Mucosa of stomach (tissue), 1 donor: ENCODE results near the gene MORN5.
"Not testable (repeated sequence)": the region's sequence is repeated elsewhere in the genome, so short reads cannot be mapped to it uniquely, and the experiment has no call there.

ENCODE experiments used
- H3K27me3 ChIP-seq: one replicate; pipeline ENCODE4 v1.7.0; 2013; ENCODE audit warnings: mild to moderate bottlenecking, low read length; ENCODE audit not compliant: control insufficient read depth, insufficient read depth
- H3K36me3 ChIP-seq: one replicate; pipeline ENCODE4 v1.7.0; 2013; ENCODE audit warnings: low read length; ENCODE audit not compliant: control insufficient read depth, insufficient read depth
- H3K4me1 ChIP-seq: one replicate; pipeline ENCODE4 v1.7.0; 2013; ENCODE audit warnings: mild to moderate bottlenecking, low read length; ENCODE audit not compliant: control insufficient read depth, insufficient read depth
- H3K4me3 ChIP-seq: one replicate; pipeline ENCODE4 v1.7.0; 2013; ENCODE audit warnings: low read length
- H3K9ac ChIP-seq: one replicate; pipeline ENCODE4 v1.7.0; 2013; ENCODE audit warnings: mild to moderate bottlenecking, low read length, moderate library complexity
- H3K9me3 ChIP-seq: one replicate; pipeline ENCODE4 v1.7.0; 2013; ENCODE audit warnings: mild to moderate bottlenecking, low read length, moderate library complexity; ENCODE audit not compliant: control insufficient read depth
- donor health status: Pancreatic carcinoma.

MORN5 gene

DNA sequence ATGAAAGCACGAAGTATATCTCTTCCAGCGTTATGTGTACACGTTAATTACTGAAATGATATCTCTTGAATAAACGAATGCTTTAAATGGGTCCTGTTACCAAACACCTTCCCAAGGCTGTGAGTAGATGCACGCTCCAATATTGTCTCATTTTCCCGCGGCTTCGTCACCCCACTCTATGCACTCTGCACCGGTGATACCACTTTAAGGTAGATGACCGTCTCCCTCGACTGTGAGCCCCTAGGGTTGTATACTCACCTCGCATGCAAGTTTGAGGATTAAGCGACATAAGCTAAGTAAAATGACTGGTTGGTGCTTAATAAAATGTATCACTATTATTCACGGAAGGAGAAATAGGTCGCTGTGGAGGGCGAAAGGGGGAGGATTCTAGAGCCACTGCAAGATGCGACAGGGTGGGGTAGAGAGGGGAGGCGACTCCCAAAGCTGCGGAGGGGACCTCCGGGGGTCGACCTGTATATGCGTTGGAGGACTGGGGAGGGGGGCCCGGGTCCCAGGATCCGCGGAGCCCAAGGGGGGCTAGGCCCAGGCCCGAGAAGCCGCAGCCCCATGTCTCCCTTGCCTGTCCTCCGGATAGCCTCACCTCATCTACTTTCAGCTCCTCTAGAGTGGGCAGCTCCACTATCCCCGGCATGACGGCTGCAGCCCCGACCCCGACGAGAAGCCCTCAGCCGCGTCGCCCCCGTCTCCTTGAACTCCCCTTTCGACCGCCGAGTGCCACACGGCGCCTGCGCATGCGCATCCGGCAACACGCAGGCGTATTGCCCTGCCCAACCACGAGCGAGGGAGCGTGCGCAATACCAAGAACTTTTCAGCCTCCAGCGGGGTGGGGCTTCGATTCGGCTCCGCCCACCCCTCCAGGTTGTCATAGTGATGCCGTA lies at the start of gene MORN5, which contains the start of gene NDUFA8:
Gene MORN5, plus strand, starts transcription at position 883 of the 899 bp plus-strand sequence. CDS start 65 bp downstream, outside the sequence.
Gene NDUFA8, minus strand, starts transcription at position 754 of the 899 bp plus-strand sequence. Its CDS starts 102 bp downstream, at position 652.
- Histone ChIP-seq H3K4me3 (peak within 1 kb of the TSS; percentile 75), H3K27me3 (peaks cover 3% of the 10 kb centered on the region), H3K9me3 (no peaks in the 10 kb centered on the region), H3K4me1 (peaks cover 5% of the 10 kb centered on the region), H3K36me3 (no peaks in the 10 kb centered on the region), H3K9ac (peak within 1 kb of the TSS; percentile 96)

DNA sequence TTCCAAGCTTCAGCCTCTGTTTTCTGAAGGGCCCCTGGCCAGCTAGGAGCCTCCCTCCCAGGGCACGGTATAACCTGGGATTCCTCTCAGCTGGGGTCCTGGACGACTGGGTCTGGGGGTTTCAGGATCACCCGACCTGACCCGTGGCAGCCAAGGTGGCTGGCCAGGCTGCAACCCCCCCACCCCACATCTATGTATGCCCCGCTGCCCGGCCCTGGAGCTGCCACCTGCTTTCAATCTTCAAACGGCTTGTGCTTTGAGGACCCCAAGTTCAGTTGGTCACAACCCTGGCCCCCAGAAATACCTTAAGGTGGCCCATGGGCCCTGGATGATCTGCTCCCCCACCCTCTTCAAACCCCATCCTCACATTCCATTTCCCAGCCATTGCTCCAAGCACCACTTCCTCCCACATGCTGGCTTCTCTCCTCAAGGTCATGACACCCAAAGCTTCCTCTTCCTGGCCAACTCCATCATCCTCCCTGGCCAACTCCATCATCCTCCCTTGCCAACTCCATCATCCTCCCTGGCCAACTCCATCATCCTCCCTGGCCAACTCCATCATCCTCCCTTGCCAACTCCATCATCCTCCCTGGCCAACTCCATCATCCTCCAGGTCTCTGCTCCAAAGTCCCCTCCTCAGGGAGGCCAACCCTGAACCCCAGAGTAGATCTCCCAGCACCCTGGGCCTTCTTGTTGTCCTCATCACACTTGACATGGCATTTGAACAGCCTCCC lies 49.4 kb upstream of the MORN5 start:
- Histone ChIP-seq H3K9ac (no peak overlapping the region), H3K9me3 (no peaks in the 10 kb centered on the region), H3K4me1 (no peaks in the 10 kb centered on the region)

DNA sequence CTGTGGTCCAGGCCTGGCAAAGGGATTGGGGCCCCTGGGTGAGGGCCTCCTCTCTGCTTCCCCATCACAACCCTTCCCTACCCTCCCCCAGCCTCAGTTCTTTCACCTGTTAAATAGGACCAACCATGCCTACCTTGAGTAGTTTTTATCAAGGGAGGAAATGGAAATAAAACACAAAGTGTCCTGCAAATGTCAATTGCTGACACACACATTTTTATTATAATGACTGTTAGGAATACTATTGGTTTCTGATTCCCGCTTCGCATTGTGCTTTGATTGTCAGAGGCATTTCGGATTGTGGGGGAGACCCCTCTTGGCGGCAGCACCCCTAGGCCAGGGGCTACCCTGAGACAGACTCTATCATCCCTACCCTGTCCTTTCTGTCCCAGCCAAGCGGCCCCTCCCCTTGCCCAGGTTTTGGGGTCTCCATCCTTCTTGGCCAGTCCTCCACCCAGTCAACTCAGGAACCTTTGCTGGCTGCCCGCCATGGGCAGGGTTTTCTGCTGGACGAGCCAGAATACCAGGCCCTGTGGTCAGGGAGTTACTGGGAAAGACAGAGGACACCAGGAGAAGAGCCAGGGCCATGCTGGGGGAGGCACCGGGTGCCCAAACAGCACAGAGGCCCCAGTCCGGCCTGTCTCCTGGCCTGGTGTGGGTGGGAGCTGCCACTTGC lies 48.2 kb upstream of the MORN5 start:
- H3K9me3 ChIP-seq, result no peaks in the 10 kb centered on the region
- H3K27me3 ChIP-seq, result no peaks in the 10 kb centered on the region
- no peaks in the 10 kb centered on the region for H3K36me3 ChIP-seq
- H3K4me3 ChIP-seq, result no peak overlapping the region
- H3K9ac ChIP-seq, result no peak overlapping the region
- H3K4me1 ChIP-seq, result no peaks in the 10 kb centered on the region

More for the DNA sequence above, 49.4 kb upstream of the MORN5 start:
- H3K4me3 ChIP-seq, result no peak overlapping the region
- no peaks in the 10 kb centered on the region for H3K36me3 ChIP-seq
- no peaks in the 10 kb centered on the region for H3K27me3 ChIP-seq

DNA sequence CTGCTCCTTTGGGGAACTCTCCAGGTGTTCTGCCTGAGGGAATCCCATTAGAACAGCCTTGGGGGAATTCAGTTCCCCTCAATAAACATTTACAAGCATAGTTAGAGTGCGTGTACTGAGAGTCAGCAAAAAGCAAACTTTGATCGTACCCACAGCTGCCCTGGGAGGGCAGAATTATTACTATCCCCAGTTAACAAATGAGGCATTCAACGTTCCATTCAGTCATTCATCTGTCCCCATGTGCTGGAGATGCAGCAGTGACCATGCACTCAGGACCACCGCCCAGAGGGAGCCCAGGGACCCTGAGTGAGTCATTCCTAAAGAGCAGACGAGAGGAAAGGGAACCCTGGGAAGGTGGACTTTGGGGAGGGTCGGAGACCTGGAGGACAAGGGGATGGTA lies 47.5 kb upstream of the MORN5 start:
- no peak overlapping the region for H3K4me3 ChIP-seq
- H3K27me3 ChIP-seq, result no peaks in the 10 kb centered on the region
- H3K9ac ChIP-seq, result no peak overlapping the region
- no peaks in the 10 kb centered on the region for H3K9me3 ChIP-seq
- H3K4me1 ChIP-seq, result no peaks in the 10 kb centered on the region
- no peaks in the 10 kb centered on the region for H3K36me3 ChIP-seq

DNA sequence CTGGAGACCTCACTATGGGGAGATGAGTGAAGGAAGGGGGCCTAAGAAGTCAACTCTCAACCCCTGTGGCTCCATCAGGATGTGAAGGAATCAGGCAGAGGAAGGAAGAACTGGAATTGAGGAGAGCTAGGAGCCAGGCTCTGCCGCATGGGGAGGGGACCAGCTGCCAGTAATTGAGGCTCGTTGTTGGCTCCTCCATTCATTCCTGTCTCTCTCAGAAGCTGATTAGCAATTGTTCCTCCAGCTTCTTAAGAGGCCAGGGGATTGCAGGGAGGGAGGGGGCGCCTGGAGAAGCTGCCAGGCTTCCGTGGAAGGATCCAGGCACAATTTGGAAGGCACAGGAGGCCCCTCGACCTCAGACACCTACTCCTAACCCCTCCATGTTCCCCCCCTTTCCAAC lies 46.1 kb upstream of the MORN5 start:
- H3K4me3 ChIP-seq, result no peak overlapping the region
- no peaks in the 10 kb centered on the region for H3K9me3 ChIP-seq
- no peaks in the 10 kb centered on the region for H3K27me3 ChIP-seq
- no peaks in the 10 kb centered on the region for H3K4me1 ChIP-seq
- H3K9ac ChIP-seq, result no peak overlapping the region
- H3K36me3 ChIP-seq, result no peaks in the 10 kb centered on the region

DNA sequence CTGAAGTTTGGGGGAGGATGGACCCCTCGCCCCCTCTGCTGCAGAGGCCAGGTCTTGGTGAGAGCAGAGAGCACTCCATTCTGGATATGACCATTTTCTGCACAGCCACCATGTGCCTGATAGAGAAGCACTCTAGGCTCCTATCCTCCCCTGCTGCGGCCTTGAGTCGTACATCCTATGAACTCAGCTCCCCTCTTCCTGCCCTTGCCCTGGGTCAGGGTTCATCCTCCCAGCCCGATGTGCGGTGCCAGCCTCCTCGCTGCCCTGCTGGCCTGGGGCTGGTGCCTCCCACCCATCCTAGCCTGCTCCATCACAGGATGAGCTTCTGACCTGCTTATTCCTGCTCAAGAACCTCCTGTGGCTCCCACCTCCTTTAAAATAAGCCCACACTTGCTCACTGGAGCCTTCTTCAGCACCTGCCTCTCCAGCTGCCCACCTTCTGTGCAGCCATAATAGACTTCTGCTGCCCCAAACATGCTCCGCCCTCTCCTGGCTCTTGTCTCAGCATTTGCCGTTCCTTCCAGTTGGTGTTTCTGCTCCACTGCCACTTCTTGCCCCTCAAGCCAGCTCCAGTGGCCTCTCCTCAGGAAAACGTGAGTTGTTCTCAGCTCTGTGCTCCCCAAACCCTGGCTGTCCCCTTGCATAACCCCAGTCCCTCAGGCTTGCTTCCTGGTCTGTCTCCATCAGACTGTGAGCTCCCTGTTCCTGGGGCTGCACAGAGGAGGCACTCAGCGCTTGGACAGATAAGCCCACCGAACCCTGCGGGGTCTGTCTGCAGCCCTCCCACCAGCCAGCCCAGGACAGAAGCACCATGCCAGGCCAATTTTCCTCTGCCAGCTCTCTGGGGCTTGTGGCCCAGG lies 44.3 kb upstream of the MORN5 start:
- Histone ChIP-seq H3K9ac (no peak overlapping the region), H3K36me3 (no peaks in the 10 kb centered on the region), H3K9me3 (no peaks in the 10 kb centered on the region), H3K4me3 (no peak overlapping the region), H3K27me3 (no peaks in the 10 kb centered on the region), H3K4me1 (no peaks in the 10 kb centered on the region)

DNA sequence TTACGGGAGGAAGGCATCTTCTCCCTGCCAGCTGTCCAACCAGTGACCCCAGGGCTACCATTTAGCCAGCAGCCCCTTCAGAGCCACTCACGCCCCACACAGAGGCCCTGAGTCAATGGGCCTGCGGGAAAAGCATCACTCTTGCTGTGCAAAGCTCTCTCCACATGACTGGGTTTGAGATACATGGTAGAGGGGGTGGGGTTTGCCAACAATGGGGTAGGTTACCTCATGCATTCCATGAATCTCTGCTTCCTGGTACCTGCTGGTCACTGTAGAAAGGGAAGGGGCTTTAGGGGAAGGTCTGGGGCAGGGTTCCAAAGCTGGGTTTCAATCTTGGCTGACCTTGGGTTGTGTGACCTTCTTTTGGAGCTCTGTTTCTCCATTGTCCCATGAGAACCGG lies 43.7 kb upstream of the MORN5 start:
- Histone ChIP-seq H3K4me1 (no peaks in the 10 kb centered on the region), H3K4me3 (no peak overlapping the region), H3K9me3 (no peaks in the 10 kb centered on the region), H3K36me3 (no peaks in the 10 kb centered on the region), H3K9ac (no peak overlapping the region), H3K27me3 (no peaks in the 10 kb centered on the region)

DNA sequence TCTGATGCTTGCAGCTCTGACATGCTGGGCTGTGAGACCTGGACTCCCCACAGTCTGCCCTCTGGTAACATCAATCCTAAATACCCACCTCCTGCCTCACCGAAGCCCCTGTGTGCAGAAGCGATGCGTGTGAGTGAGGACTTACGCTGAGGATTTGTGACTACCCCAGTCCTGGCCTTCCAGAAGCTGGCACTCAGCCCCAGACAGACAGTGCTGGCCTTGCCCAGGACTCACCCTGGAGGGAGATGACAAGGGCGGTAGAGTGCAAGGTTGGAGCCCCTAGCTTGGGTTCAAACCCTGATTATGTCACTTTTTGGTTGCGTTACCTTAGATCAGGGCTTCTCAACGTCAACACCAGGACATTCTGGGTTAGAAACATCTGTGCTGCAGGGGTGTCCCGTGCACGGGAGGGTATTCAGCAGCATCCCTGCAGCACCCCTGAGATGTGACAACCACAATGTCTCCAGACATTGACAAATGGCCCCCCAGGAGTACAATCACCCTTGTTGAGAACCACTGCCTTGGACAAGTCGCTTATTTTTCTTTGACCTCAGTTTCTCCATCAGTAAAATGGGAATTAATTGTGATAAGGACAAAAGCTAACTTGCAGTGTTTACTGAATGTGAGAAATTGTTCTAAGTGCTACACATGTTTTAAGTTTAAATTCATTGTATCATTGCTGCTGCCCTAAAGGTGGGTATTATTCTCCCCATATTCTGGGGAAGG lies 43.1 kb upstream of the MORN5 start:
- H3K36me3 ChIP-seq, result no peaks in the 10 kb centered on the region
- no peaks in the 10 kb centered on the region for H3K9me3 ChIP-seq
- H3K4me3 ChIP-seq, result no peak overlapping the region
- H3K4me1 ChIP-seq, result no peaks in the 10 kb centered on the region
- H3K27me3 ChIP-seq, result no peaks in the 10 kb centered on the region
- H3K9ac ChIP-seq, result no peak overlapping the region

DNA sequence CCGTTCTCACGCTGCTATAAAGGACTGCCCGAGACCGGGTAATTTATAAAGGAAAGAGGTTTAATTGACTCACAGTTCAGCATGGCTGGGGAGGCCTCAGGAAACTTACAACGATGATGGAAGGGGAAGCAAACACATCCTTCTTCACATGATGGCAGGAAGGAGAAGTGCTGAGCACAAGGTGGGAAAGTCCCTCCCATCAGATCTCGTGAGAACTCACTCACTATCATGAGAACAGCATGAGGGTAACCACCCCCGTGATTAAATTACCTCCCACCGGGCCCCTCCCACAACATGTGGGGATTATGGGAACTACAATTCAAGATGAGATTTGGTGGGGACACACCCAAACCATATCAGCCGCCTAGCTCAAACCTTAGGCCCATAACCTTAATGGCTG lies 42.5 kb upstream of the MORN5 start:
- H3K9me3 ChIP-seq, H3K4me3 ChIP-seq, H3K36me3 ChIP-seq, H3K9ac ChIP-seq, H3K4me1 ChIP-seq, H3K27me3 ChIP-seq: not testable (repeated sequence)

DNA sequence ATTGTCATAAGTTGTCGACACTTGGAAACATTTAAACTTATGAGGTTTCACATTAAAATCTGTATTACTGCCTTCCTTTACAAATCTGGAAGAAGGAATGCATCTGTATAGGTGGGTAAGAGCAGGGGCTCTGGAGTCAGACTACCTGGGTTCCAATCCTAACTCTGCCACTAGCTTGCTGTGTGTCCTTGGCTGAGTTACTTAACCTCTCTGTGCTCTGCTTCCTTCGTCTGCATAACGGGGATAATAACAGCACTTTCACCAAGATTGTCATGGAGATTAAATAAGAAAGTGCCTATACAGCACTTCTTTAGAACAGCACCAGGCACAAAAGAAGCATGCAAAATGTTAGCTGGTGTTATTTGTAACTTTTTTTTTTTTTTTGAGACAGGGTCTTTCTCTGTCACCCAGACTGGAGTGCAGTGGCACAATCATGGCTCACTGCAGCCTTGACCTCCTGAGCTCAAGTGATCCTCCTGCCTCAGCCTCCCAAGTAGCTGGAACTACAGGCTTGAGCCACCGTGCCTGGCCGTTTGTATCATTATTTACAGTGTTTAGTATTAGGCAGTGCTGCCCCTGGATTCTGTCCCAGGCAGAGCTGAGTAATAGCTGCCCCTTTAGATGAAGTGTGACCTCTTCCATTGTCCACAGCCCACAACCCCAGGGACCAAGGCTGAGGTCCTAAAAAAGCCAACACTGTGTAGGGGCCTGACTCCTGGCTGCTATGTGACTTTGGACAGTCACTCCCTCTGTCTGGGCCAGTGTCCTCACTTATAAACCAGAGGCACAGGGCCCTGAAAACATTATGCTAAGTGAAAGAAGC lies 41.2 kb upstream of the MORN5 start:
- Histone ChIP-seq H3K4me3 (no peak overlapping the region), H3K4me1 (no peaks in the 10 kb centered on the region), H3K9ac (no peak overlapping the region), H3K9me3 (no peaks in the 10 kb centered on the region), H3K27me3 (no peaks in the 10 kb centered on the region), H3K36me3 (no peaks in the 10 kb centered on the region)
